ENCODE results near the gene SIRT3.

- TF ChIP-seq CTCF (IDR thresholded peaks at IDR 0.05) (no peak), REST (IDR thresholded peaks at IDR 0.05; ENCODE audit: insufficient read depth in 1 of 2, low read depth in 2 of 2, low read length in 1 of 2) (no peak), POLR2AphosphoS5 (IDR thresholded peaks at IDR 0.05; ENCODE audit: low read depth, low read length) (no peak)
Measured at GRCh38 chr11:199782-200181, 36.4 kb downstream of the SIRT3 start.
